Measurements from ENCODE around the gene TPPP3.

- TF ChIP-seq, protein P1, sequence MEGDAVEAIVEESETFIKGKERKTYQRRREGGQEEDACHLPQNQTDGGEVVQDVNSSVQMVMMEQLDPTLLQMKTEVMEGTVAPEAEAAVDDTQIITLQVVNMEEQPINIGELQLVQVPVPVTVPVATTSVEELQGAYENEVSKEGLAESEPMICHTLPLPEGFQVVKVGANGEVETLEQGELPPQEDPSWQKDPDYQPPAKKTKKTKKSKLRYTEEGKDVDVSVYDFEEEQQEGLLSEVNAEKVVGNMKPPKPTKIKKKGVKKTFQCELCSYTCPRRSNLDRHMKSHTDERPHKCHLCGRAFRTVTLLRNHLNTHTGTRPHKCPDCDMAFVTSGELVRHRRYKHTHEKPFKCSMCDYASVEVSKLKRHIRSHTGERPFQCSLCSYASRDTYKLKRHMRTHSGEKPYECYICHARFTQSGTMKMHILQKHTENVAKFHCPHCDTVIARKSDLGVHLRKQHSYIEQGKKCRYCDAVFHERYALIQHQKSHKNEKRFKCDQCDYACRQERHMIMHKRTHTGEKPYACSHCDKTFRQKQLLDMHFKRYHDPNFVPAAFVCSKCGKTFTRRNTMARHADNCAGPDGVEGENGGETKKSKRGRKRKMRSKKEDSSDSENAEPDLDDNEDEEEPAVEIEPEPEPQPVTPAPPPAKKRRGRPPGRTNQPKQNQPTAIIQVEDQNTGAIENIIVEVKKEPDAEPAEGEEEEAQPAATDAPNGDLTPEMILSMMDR (IDR thresholded peaks at IDR 0.05 in 4 of 5, conservative IDR thresholded peaks at IDR 0.05 in 1 of 5) = no peak
- TF ChIP-seq POLR2A (IDR thresholded peaks at IDR 0.05) = no peak
These were observed 22.6 kb downstream of the TPPP3 start for GRCh38 chr16:67370661-67371060.

All from gastrocnemius medialis (tissue), 4 donors.